Measurements from ENCODE around the gene DSTYK. TPM values are rescaled to one million over a fixed set of nuclear protein-coding genes. Genes with fewer than 3 reads are reported as not detected.

Gene DSTYK
- total and polyA plus RNA-seq, 2 donors (not counting 3 experiments of a cell fraction or from before 2014, with no cell fraction given), result 3.6 to 8.7 TPM

DNA sequence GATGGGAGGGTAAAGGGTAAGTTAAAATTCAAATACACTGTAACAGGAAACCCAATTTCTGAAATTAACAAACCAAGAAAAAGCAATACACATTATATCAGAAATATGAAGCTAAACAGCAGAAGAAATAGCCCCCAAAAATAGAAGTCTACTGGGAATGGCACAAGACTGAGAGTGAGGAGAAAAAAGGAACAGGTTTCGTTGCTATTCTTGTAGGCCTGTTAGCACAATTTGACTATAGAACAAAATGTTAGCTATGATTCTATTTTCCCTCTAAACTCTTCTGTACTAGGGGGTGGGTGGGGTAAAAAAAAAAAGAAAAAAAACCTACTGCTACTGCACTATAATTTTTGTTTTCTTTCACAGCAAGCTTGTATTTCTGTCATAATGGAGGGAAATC lies 102.2 kb downstream of the DSTYK start:
- FAIRE-seq (no peak), DNase-seq (ENCODE audit: low read depth, low spot score) (no peak)
- Histone ChIP-seq H3K9ac (replicated peaks; ENCODE audit: extremely low read depth, insufficient read depth, low read length) (no peak overlapping the region), H2AFZ (ENCODE audit: low read depth, low read length) (no peak overlapping the region), H3K4me2 (ENCODE audit: insufficient read depth, low read length) (no peak overlapping the region), H3K9me3 (replicated peaks; ENCODE audit: control insufficient read depth, insufficient read depth, low read length) (no peaks in the 10 kb centered on the region), H3K27ac (ENCODE audit: insufficient read depth, low read depth, low read length) (no peak overlapping the region), H3K9me1 (replicated peaks; ENCODE audit: control insufficient read depth, extremely low read depth, insufficient read depth, low read length) (no peaks in the 10 kb centered on the region), H3K4me1 (ENCODE audit: control insufficient read depth, extremely low read depth, insufficient read depth, low read length) (no peaks in the 10 kb centered on the region), H3K79me2 (ENCODE audit: control insufficient read depth, insufficient read depth, low read length) (no peaks in the 10 kb centered on the region), H4K20me1 (replicated peaks; ENCODE audit: control insufficient read depth, extremely low read depth, insufficient read depth, low read length) (no peaks in the 10 kb centered on the region), H3K36me3 (ENCODE audit: control insufficient read depth in 2 of 2, extremely low read depth in 1 of 2, insufficient read depth in 2 of 2, low read length in 2 of 2) (peaks cover 8 to 13% of the 10 kb centered on the region in 2 experiments), H3K4me3 (replicated peaks in 1 of 3; ENCODE audit: insufficient read depth in 1 of 3, low read depth in 1 of 3, low read length in 3 of 3) (no peak overlapping the region), H3K27me3 (ENCODE audit: control insufficient read depth in 2 of 2, insufficient read depth in 2 of 2, low read length in 2 of 2) (no peaks in the 10 kb centered on the region)
- POLR2A ChIA-PET, result interaction anchor here (1.4 kb wide), 1 partner anchor 12 kb away, joined by 4 read pairs; the partner anchor contains the start of gene RBBP5
- no TSS peak for BruUV-seq (replicated peaks)
- intact Hi-C loops (cut with micrococcal nuclease) (no loop called here), dilution Hi-C loops (cut with MboI; ENCODE audit: extremely low pct_ligation_motif_present, low sequenced_read_pairs) (no loop called here)
- TF ChIP-seq GATA2 (IDR thresholded peaks at IDR 0.05; ENCODE audit: insufficient read depth, insufficient read length, low read depth, low read length) (no peak), POLR2AphosphoS5 (IDR thresholded peaks at IDR 0.05; ENCODE audit: insufficient read depth, low read depth, low read length) (no peak), POLR2A (IDR thresholded peaks at IDR 0.05; ENCODE audit: low read depth, low read length) (no peak), JUN (IDR thresholded peaks at IDR 0.05; ENCODE audit: borderline replicate concordance, insufficient read depth, insufficient read length, low read depth) (no peak), EZH2 (IDR thresholded peaks at IDR 0.05; ENCODE audit: borderline replicate concordance, low read depth, low read length, severe bottlenecking) (no peak), FOS (IDR thresholded peaks at IDR 0.05; ENCODE audit: borderline replicate concordance, insufficient read depth, low read length) (no peak), MYC (IDR thresholded peaks at IDR 0.05; ENCODE audit: low read depth, low read length) (no peak)
- TF ChIP-seq, protein P1, sequence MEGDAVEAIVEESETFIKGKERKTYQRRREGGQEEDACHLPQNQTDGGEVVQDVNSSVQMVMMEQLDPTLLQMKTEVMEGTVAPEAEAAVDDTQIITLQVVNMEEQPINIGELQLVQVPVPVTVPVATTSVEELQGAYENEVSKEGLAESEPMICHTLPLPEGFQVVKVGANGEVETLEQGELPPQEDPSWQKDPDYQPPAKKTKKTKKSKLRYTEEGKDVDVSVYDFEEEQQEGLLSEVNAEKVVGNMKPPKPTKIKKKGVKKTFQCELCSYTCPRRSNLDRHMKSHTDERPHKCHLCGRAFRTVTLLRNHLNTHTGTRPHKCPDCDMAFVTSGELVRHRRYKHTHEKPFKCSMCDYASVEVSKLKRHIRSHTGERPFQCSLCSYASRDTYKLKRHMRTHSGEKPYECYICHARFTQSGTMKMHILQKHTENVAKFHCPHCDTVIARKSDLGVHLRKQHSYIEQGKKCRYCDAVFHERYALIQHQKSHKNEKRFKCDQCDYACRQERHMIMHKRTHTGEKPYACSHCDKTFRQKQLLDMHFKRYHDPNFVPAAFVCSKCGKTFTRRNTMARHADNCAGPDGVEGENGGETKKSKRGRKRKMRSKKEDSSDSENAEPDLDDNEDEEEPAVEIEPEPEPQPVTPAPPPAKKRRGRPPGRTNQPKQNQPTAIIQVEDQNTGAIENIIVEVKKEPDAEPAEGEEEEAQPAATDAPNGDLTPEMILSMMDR (IDR thresholded peaks at IDR 0.05; ENCODE audit: extremely low read depth in 1 of 2, insufficient read depth in 1 of 2, low read depth in 1 of 2, low read length in 2 of 2), result no peak
- TF ChIP-seq, protein P2, sequence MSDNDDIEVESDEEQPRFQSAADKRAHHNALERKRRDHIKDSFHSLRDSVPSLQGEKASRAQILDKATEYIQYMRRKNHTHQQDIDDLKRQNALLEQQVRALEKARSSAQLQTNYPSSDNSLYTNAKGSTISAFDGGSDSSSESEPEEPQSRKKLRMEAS (IDR thresholded peaks at IDR 0.05; ENCODE audit: insufficient read depth, insufficient read length), result no peak
- CTCF ChIA-PET, result interaction anchor here (0.5 to 2.4 kb wide), 4 partner anchors 10 to 55 kb away, joined by 3 to 21 read pairs (median 4); no protein-coding TSS in a partner anchor
